AG09309 (cell line): Measurements from ENCODE around the gene PFDN1.
A peak's percentile ranks its signal among the peaks of the same experiment; 100 is the strongest.

ENCODE experiments used
- DNase-seq: peaks from one replicate; pipeline ENCODE4 v3.0.0-alpha.2; 2010; ENCODE audit warnings: low read depth
- H3K4me3 ChIP-seq: 2 replicates; pipeline ENCODE4 v1.5.1; 2011; ENCODE audit warnings: mild to moderate bottlenecking, low read depth, low read length, moderate library complexity; ENCODE audit not compliant: control insufficient read depth
- CTCF ChIP-seq: IDR thresholded peaks from 2 replicates; pipeline ENCODE4 v1.5.1; 2011; ENCODE audit warnings: mild to moderate bottlenecking, low read depth, low read length, inconsistent platforms; ENCODE audit not compliant: insufficient read depth, control insufficient read depth; ENCODE audit errors: missing control alignments

PFDN1 gene

DNA sequence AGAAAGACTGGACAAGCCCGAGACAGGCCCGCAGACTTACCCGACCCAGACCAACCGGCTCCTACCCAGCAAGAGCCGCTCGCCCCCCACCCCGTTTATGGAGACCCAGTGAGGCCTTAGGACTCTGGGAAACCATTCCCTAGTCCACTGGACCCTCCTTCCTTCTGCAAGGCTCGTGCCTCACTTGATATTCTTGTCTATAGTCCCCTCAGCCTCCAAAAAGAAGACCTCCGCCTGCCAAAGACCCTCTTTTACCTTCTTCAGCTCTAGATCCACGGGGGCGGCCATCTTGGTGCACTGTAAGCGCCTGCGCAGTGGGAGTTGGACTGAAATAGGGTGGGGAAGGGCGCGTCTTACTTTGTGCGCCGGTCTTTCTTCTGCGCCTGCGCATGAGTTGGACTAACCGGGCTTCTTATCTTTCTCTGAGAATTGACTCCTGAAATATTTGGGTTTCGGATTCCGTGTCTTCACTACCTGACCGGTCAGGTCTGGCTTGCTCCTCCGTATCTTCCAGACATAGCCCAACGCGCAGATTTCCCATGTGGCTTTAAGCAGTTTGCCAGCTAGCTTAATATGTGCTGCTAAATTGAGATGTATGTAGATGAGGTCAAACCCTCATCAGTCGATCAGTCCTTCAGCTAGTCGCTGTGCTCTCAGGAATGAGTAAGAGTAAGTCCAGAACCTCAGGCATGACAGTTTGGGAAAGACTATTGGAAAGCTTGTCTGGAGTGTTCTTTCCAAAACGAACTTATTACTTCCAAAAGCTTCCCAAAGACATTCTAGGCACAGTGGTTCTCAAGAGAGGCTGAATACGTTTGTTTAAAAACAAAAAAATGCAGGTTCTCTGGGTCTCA lies at the start of gene PFDN1:
Gene PFDN1 (minus strand): TSS at position 316 of the 854 bp plus-strand sequence. CDS start 28 bp downstream, at position 288.
- TF ChIP-seq CTCF = no peak
- DNase-seq = peak; percentile 79
- peak within 1 kb of the TSS; percentile 89 for H3K4me3 ChIP-seq

DNA sequence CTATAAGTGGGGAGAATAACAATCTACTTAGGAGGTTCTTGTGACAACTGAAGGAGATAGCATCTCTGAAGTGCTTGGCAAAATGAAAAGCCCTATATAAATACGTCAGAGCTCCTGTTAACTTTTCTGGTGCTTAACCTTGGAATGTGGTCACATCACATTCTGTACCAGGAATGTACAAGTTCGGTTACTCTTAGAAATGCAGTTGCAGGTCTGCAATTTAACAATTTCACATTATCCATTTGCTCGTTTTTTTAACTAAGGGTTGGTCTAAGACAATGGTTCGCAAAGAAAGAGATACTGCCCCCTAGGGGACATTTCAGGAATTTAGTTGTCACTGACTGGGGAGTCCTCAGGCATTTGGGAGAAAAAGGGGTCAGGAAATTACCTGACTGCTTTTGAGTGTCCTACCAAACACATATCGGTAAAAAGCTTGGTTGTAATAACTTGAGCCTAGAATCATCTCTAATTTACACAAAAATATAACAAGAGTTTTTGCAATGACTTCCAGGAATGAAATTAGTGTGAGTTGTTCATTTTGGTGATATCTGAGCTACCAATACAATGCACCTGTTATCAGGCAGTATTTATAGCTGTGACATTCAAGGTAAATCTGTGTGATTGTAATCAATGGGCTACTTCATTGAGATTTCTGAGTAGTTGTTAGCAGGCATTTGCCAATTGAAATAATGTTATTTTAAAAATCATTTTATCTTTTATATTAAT lies 48.9 kb upstream of the PFDN1 start:
- no peak overlapping the region for H3K4me3 ChIP-seq
- TF ChIP-seq CTCF = peak; percentile 73
- no peak for DNase-seq

DNA sequence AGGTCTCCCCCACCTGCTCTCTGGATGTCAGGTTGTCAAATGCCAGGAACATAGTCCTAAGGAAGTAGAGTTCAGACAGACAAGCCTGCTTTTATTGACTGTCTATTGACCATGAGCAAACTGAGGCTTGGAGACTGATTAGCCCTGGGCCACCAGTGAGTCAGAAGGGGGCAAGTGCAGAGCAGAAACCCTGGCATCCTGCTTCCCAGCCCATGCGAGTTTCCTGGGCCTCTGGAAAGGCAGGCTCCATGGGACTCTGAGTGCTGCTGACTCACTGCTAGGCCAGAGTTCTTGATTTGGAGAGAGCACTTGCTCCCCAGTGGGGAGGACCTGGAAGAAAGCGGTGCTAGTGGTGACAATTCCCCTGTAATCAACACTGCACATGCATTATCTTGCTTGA lies 46.3 kb upstream of the PFDN1 start:
- DNase-seq = no peak
- H3K4me3 ChIP-seq = no peak overlapping the region
- TF ChIP-seq CTCF = no peak

GRCh38 chr5:140348104-140348503 lies 45.2 kb upstream of the PFDN1 start:
- TF ChIP-seq CTCF = no peak
- no peak for DNase-seq
- H3K4me3 ChIP-seq = no peak overlapping the region

GRCh38 chr5:140347360-140347759 lies 44.5 kb upstream of the PFDN1 start:
- TF ChIP-seq CTCF = no peak
- no peak for DNase-seq
- no peak overlapping the region for H3K4me3 ChIP-seq

DNA sequence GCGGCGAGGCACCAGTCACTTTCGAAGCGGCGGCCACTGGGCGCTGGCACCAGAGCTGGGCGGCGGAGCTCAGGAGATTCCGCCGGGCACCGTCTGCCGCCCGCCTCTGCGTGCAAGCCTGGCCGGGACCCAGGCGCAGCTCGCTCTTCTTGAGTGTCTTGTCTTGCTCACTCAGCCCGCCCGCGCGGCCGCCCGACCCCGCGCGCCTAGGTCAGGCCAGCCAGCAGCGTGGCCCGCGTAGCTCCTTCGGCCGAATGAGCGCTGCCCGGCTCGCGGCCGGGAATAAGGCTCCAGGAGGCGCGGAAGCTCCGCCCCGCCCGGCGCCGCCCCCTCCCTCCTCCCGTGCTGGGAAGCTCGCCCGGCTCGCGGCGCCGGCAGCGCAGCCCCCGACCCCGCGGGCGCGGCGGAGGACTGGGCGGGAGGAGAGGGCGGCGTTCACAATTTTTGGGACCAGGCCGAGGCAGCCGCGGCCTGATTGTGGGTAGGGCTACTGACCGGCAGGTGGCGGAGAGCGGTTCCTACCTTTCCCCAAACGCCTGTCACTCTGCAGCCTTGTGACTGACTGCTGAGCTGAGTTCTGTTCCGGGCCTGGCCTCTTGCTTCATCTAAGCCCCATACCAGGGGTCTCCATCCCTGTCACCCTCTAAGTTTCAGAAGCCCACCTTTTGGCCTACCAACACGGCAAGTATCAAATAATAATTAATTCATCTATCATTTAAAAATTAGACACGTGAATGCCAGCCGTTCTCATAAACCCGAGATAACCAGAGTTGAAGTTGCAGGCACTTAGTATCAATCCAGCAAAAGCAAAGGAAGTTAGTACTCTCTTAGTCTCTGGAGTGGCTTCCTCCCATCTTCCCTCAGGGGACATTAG lies 43.7 kb upstream of the PFDN1 start, which contains the start of gene HBEGF:
Gene HBEGF (minus strand): TSS at position 256 of the 874 bp plus-strand sequence. CDS start 275 bp downstream, outside the sequence.
- peak; percentile 52 for TF ChIP-seq CTCF
- H3K4me3 ChIP-seq = peak within 1 kb of the TSS; percentile 67
- DNase-seq = no peak
